Gastrocnemius medialis (tissue), 4 donors: Measurements from ENCODE around the gene WDR89. TPM values are rescaled to one million over a fixed set of nuclear protein-coding genes. Genes with fewer than 3 reads are reported as not detected.

Source experiments
- ATAC-seq, 2 donors: fragments of 150-250 bp; one replicate each; pipeline ENCODE4 v1.9.1; 2016
- DNase-seq, 2 donors: peaks; one replicate each; pipeline ENCODE4 v3.0.0-alpha.2; 2019
- H3K27ac ChIP-seq, 4 donors: fragments of 200-600 bp; sonication (generic); 1 replicate in 1 of 4; 2 replicates in 3 of 4; pipeline ENCODE4 v1.5.1; 2016 to 2018; ENCODE audit warnings: mild to moderate bottlenecking in 2 of 4, moderate library complexity in 1 of 4
- H3K27me3 ChIP-seq, 3 donors: fragments of 200-600 bp; sonication (generic) in 2 of 3; 1 replicate in 1 of 3; 2 replicates in 2 of 3; pipeline versions ENCODE4 v1.5.1 to v1.6.0; 2016 to 2019; ENCODE audit warnings: mild to moderate bottlenecking in 1 of 3, moderate library complexity in 1 of 3
- H3K36me3 ChIP-seq, 2 donors: fragments of 200-600 bp; sonication (generic) in 1 of 2; one replicate each; pipeline ENCODE4 v1.5.1; 2017 to 2018
- H3K4me1 ChIP-seq, 2 donors: fragments of 200-600 bp; sonication (generic) in 1 of 2; one replicate each; pipeline ENCODE4 v1.5.1; 2016 to 2017; ENCODE audit warnings: mild to moderate bottlenecking in 2 of 2
- H3K4me3 ChIP-seq, 4 donors: fragments of 200-600 bp; sonication (generic) in 3 of 4; 1 replicate in 1 of 4; 2 replicates in 3 of 4; pipeline ENCODE4 v1.5.1; 2016 to 2019; ENCODE audit warnings: mild to moderate bottlenecking in 2 of 4
- H3K9me3 ChIP-seq, 3 donors: fragments of 200-600 bp; sonication (generic) in 2 of 3; 1 replicate in 1 of 3; 2 replicates in 2 of 3; pipeline ENCODE4 v1.5.1; 2016 to 2019
- CTCF ChIP-seq, 5 experiments: fragments of 450-650 bp in 3 of 5; fragments of 200-600 bp in 2 of 5; sonication (generic) in 2 of 5; IDR thresholded peaks in 4 of 5; conservative IDR thresholded peaks in 1 of 5; 1 replicate in 4 of 5; 2 replicates in 1 of 5; pipeline ENCODE4 v1.5.1; 2016 to 2019; ENCODE audit warnings: antibody characterized with exemption in 5 of 5, mild to moderate bottlenecking in 3 of 5, moderate library complexity in 3 of 5
- POLR2A ChIP-seq, 2 donors: fragments of 450-650 bp; IDR thresholded peaks; one replicate each; pipeline ENCODE4 v1.6.1; 2017; ENCODE audit warnings: antibody characterized with exemption in 2 of 2, mild to moderate bottlenecking in 2 of 2, moderate library complexity in 2 of 2
- in situ Hi-C, 4 donors: fragments of 200-750 bp; cut with MboI; loops; one replicate each; pipeline versions ENCODE4 v1.15.0 to v1.8.0; 2017; ENCODE audit warnings: low sequenced_read_pairs in 4 of 4
- intact Hi-C: fragments of 100-400 bp; cut with DNase I; formaldehyde crosslinking; loops from one replicate; pipeline ENCODE4 v1.15.1; 2023; ENCODE audit warnings: low total_unique reads
- total RNA-seq, 4 donors: library from RNA; depleted of rRNA; stranded (reverse); fragments of >200 nt; gene quantifications; one replicate each; pipeline versions ENCODE4 v1.1.0 to v1.2.3, GENCODE V29; 2016

The WDR89 gene
- total RNA-seq, 4 donors from 2014 or later, result 3.5 to 6.2 (median 5.1) TPM

- TF ChIP-seq CTCF (IDR thresholded peaks at IDR 0.05 in 4 of 5, conservative IDR thresholded peaks at IDR 0.05 in 1 of 5), result no peak
- TF ChIP-seq POLR2A (IDR thresholded peaks at IDR 0.05), result no peak
- in situ Hi-C loops, result no loop called here
- DNase-seq, result no peak
- ATAC-seq, result no peak
- Histone ChIP-seq H3K9me3 (no peaks in the 10 kb centered on the region), H3K4me1 (no peaks in the 10 kb centered on the region), H3K27me3 (no peaks in the 10 kb centered on the region), H3K36me3 (no peaks in the 10 kb centered on the region), H3K4me3 (no peak overlapping the region), H3K27ac (no peak overlapping the region)
- intact Hi-C loops, result no loop called here
These were observed 36.6 kb downstream of the WDR89 start for GRCh38 chr14:63605041-63605532.

GRCh38 chr14:63604626-63605025 lies 37.0 kb downstream of the WDR89 start:
- no peak for ATAC-seq
- Histone ChIP-seq H3K9me3 (no peaks in the 10 kb centered on the region), H3K4me1 (no peaks in the 10 kb centered on the region), H3K4me3 (no peak overlapping the region), H3K27me3 (no peaks in the 10 kb centered on the region), H3K36me3 (peaks cover 0 to 1% of the 10 kb centered on the region in 2 donors), H3K27ac (no peak overlapping the region)
- in situ Hi-C loops (no loop called here), intact Hi-C loops (no loop called here)
- no peak for DNase-seq
- TF ChIP-seq CTCF (IDR thresholded peaks at IDR 0.05 in 4 of 5, conservative IDR thresholded peaks at IDR 0.05 in 1 of 5) (no peak), POLR2A (IDR thresholded peaks at IDR 0.05) (no peak)

- Histone ChIP-seq H3K4me3 (no peak overlapping the region), H3K9me3 (no peaks in the 10 kb centered on the region), H3K36me3 (peaks cover 0 to 9% of the 10 kb centered on the region in 2 donors), H3K27me3 (no peaks in the 10 kb centered on the region), H3K4me1 (no peaks in the 10 kb centered on the region), H3K27ac (no peak overlapping the region)
- DNase-seq, result no peak
- TF ChIP-seq CTCF (IDR thresholded peaks at IDR 0.05 in 4 of 5, conservative IDR thresholded peaks at IDR 0.05 in 1 of 5), result no peak
- TF ChIP-seq POLR2A (IDR thresholded peaks at IDR 0.05), result no peak
- intact Hi-C loops (no loop called here), in situ Hi-C loops (no loop called here)
- no peak for ATAC-seq
These were observed 37.9 kb downstream of the WDR89 start for GRCh38 chr14:63603749-63604277.

- intact Hi-C loops, result no loop called here
- no peak overlapping the region for H3K4me3 ChIP-seq
- ATAC-seq, result no peak
- peaks cover 0 to 15% of the 10 kb centered on the region in 2 donors for H3K36me3 ChIP-seq
- H3K27ac ChIP-seq, result no peak overlapping the region
- in situ Hi-C loops, result no loop called here
- DNase-seq, result no peak
- H3K27me3 ChIP-seq, result no peaks in the 10 kb centered on the region
- H3K4me1 ChIP-seq, result no peaks in the 10 kb centered on the region
- no peak for TF ChIP-seq POLR2A (IDR thresholded peaks at IDR 0.05)
- no peak for TF ChIP-seq CTCF (IDR thresholded peaks at IDR 0.05 in 4 of 5, conservative IDR thresholded peaks at IDR 0.05 in 1 of 5)
- no peaks in the 10 kb centered on the region for H3K9me3 ChIP-seq
These were observed 42.9 kb downstream of the WDR89 start for GRCh38 chr14:63598807-63599206.
